Measurements from ENCODE around the gene NRL.

GRCh38 chr14:24062216-24062980, 52.4 kb downstream of the NRL start:
- TF ChIP-seq, protein P1, sequence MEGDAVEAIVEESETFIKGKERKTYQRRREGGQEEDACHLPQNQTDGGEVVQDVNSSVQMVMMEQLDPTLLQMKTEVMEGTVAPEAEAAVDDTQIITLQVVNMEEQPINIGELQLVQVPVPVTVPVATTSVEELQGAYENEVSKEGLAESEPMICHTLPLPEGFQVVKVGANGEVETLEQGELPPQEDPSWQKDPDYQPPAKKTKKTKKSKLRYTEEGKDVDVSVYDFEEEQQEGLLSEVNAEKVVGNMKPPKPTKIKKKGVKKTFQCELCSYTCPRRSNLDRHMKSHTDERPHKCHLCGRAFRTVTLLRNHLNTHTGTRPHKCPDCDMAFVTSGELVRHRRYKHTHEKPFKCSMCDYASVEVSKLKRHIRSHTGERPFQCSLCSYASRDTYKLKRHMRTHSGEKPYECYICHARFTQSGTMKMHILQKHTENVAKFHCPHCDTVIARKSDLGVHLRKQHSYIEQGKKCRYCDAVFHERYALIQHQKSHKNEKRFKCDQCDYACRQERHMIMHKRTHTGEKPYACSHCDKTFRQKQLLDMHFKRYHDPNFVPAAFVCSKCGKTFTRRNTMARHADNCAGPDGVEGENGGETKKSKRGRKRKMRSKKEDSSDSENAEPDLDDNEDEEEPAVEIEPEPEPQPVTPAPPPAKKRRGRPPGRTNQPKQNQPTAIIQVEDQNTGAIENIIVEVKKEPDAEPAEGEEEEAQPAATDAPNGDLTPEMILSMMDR (IDR thresholded peaks at IDR 0.05; ENCODE audit: low read length) = no peak
- no peak for TF ChIP-seq EZH2 (IDR thresholded peaks at IDR 0.05; ENCODE audit: borderline replicate concordance, low read length)
